ENCODE results near the gene OR51B4.

DNA sequence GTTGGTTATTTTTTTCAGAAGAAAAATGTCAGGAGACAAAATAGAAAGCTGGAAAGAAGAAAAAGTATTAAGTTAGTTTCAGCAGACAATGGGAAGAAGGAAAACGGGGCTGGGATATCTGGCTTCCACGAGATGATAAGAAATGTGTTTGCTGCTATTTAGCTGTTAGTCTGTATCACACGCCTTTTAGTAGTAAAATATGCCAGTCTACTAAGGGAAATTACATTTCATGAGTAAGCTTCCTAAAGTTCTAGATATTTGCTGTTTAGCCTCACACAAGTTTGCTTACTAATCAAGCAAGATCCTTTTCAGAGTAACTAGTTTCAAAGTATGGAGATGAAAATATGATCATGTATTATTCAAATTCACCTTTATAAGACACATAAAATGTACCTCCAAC lies 1.5 kb downstream of the OR51B4 start:
- TF ChIP-seq, protein P1, sequence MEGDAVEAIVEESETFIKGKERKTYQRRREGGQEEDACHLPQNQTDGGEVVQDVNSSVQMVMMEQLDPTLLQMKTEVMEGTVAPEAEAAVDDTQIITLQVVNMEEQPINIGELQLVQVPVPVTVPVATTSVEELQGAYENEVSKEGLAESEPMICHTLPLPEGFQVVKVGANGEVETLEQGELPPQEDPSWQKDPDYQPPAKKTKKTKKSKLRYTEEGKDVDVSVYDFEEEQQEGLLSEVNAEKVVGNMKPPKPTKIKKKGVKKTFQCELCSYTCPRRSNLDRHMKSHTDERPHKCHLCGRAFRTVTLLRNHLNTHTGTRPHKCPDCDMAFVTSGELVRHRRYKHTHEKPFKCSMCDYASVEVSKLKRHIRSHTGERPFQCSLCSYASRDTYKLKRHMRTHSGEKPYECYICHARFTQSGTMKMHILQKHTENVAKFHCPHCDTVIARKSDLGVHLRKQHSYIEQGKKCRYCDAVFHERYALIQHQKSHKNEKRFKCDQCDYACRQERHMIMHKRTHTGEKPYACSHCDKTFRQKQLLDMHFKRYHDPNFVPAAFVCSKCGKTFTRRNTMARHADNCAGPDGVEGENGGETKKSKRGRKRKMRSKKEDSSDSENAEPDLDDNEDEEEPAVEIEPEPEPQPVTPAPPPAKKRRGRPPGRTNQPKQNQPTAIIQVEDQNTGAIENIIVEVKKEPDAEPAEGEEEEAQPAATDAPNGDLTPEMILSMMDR (conservative IDR thresholded peaks at IDR 0.05 in 1 of 2, IDR thresholded peaks at IDR 0.05 in 1 of 2; ENCODE audit: extremely low read depth in 1 of 2, insufficient read depth in 1 of 2, low read depth in 1 of 2, low read length in 2 of 2): no peak
- no peak for TF ChIP-seq EZH2 (IDR thresholded peaks at IDR 0.05; ENCODE audit: borderline replicate concordance, low read length)
